ENCODE data around the gene LAMTOR2.

- TF ChIP-seq CTCF (optimal IDR thresholded peaks at IDR 0.05 in 1 of 3, IDR thresholded peaks at IDR 0.05 in 1 of 3, conservative IDR thresholded peaks at IDR 0.05 in 1 of 3; ENCODE audit: extremely low read depth in 1 of 3, insufficient read depth in 2 of 3, low read length in 3 of 3) = no peak
- no peak for TF ChIP-seq EZH2 (IDR thresholded peaks at IDR 0.05; ENCODE audit: low read length)
These were observed 34.1 kb upstream of the LAMTOR2 start, which contains the start of gene SSR2 for GRCh38 chr1:156020293-156021092.

Data from keratinocyte (primary cell).